ENCODE measurements around the gene MAN1C1. TPM values are rescaled to one million over a fixed set of nuclear protein-coding genes. Genes with fewer than 3 reads are reported as not detected.
"Not testable (repeated sequence)": the region's sequence is repeated elsewhere in the genome, so short reads cannot be mapped to it uniquely, and the experiment has no call there.

Gene MAN1C1
- total RNA-seq, 2 donors from 2014 or later, result 4.4 to 10.9 TPM

- intact Hi-C loops (cut with DNase I), result no loop called here
- peak in 1 of 4 donors; percentile 18 for DNase-seq
Measured at GRCh38 chr1:25694167-25695007, 77.8 kb downstream of the MAN1C1 start.

GRCh38 chr1:25695090-25695770, 78.6 kb downstream of the MAN1C1 start:
- TF ChIP-seq POLR2A (IDR thresholded peaks at IDR 0.05), result no peak
- TF ChIP-seq CTCF (IDR thresholded peaks at IDR 0.05), result peak in 2 of 7 experiments; percentile 5 to 10
- intact Hi-C loops (cut with DNase I), result no loop called here
- H3K4me1 ChIP-seq, result no peaks in the 10 kb centered on the region
- WGBS, 2 donors, result 67 to 76% methylated on average over 15 of the region's 15 CpGs
- H3K27ac ChIP-seq, result peak overlapping the region in 2 of 4 donors; percentile 39 to 53
- H3K27me3 ChIP-seq, result no peaks in the 10 kb centered on the region
- H3K9me3 ChIP-seq, result no peaks in the 10 kb centered on the region
- no peak overlapping the region for H3K4me3 ChIP-seq
- no peaks in the 10 kb centered on the region for H3K36me3 ChIP-seq (replicated peaks in 1 of 2; ENCODE audit: insufficient read depth in 1 of 2, low read depth in 2 of 2)
- DNase-seq (peak; percentile 47 to 77 (median 57)), ATAC-seq (peak; percentile 88)

More at GRCh38 chr1:25694167-25695007, 77.8 kb downstream of the MAN1C1 start:
- no peak for ATAC-seq
- TF ChIP-seq POLR2A (IDR thresholded peaks at IDR 0.05) (no peak), CTCF (IDR thresholded peaks at IDR 0.05) (no peak)
- H3K27ac ChIP-seq, result peak overlapping the region in 3 of 4 donors; percentile 10 to 53 (median 39)
- H3K9me3 ChIP-seq, result no peaks in the 10 kb centered on the region
- H3K4me1 ChIP-seq, result no peaks in the 10 kb centered on the region
- 61 to 70% methylated on average over 9 of the region's 9 CpGs for WGBS, 2 donors
- no peak overlapping the region for H3K4me3 ChIP-seq
- H3K36me3 ChIP-seq (replicated peaks in 1 of 2; ENCODE audit: insufficient read depth in 1 of 2, low read depth in 2 of 2), result no peaks in the 10 kb centered on the region
- H3K27me3 ChIP-seq, result no peaks in the 10 kb centered on the region

DNA sequence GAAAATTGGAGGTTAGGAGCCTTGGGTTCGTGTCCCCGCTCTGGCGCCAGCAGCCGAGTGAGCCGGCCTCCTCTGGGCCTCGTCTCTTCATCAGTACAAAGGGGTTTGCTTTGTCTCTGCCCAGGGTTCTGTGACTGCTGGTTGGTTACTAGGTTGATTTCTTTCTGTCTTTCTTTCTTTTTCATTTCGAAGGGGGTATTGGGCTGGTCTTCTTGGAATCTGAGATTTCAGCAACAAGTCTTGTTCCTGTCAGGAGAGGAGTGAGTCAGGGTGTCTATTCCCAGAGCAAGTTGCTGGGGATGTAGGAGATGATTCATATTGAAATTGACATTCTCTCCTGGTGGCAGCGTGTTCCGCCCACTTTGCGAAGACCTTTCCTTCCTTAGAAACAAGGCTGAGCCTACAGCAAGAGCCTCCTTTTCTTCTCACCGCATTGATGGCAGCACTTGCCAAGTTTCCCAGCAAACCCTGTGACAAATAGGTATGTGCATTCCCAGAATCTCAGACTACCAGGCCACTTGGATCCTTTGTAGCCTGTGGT, 79.2 kb downstream of the MAN1C1 start:
- TF ChIP-seq POLR2A (IDR thresholded peaks at IDR 0.05) (no peak), CTCF (IDR thresholded peaks at IDR 0.05) (no peak)
- Histone ChIP-seq H3K36me3 (replicated peaks in 1 of 2; ENCODE audit: insufficient read depth in 1 of 2, low read depth in 2 of 2) (no peaks in the 10 kb centered on the region), H3K9me3 (no peaks in the 10 kb centered on the region), H3K27me3 (no peaks in the 10 kb centered on the region), H3K27ac (peak overlapping the region in 2 of 4 donors; percentile 39 to 53), H3K4me3 (no peak overlapping the region), H3K4me1 (no peaks in the 10 kb centered on the region)
- intact Hi-C loops (cut with DNase I), result no loop called here
- DNase-seq, result peak in 1 of 4 donors; percentile 30
- ATAC-seq, result no peak
- WGBS, 2 donors, result 89 to 91% methylated on average over 10 to 11 of the region's 11 CpGs

DNA sequence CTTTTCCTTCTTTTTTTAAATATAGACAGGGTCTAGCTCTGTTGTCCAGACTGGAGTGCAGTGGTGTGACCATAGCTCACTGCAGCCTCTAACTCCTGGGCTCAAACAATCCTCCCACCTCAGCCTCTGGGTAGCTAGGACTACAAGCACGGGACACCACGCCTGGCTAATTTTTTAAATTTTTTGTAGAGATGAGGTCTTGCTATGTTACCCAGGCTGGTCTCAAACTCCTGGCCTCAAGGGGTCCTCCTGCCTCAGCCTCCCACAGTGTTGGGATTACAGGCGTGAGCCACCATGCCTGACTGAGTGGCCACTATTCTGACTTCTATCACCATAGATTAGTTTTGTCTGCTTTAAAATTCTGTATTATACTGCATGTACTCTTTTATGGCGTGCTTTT, 80.1 kb downstream of the MAN1C1 start:
- H3K4me1 ChIP-seq; H3K27me3 ChIP-seq; intact Hi-C loops (cut with DNase I); H3K4me3 ChIP-seq; H3K9me3 ChIP-seq; H3K27ac ChIP-seq; DNase-seq; H3K36me3 ChIP-seq (replicated peaks in 1 of 2; ENCODE audit: insufficient read depth in 1 of 2, low read depth in 2 of 2); ATAC-seq: not testable (repeated sequence)
- WGBS, 2 donors, result 90 to 95% methylated on average over 4 of the region's 4 CpGs

Data from body of pancreas (tissue), 4 donors.